ENCODE measurements around the gene PTGFR. TPM values are rescaled to one million over a fixed set of nuclear protein-coding genes. Genes with fewer than 3 reads are reported as not detected.

Gene PTGFR
- total RNA-seq, 1 donor from 2014 or later: not detected

DNA sequence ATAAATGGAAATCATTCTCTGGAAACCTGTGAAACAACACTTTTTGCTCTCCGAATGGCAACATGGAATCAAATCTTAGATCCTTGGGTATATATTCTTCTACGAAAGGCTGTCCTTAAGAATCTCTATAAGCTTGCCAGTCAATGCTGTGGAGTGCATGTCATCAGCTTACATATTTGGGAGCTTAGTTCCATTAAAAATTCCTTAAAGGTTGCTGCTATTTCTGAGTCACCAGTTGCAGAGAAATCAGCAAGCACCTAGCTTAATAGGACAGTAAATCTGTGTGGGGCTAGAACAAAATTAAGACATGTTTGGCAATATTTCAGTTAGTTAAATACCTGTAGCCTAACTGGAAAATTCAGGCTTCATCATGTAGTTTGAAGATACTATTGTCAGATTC, 45.7 kb downstream of the PTGFR start:
- Mint-ChIP-seq H3K4me3 (no peak overlapping the region), H3K9me3 (peaks cover 2% of the 10 kb centered on the region), H3K27me3 (no peaks in the 10 kb centered on the region), H3K27ac (no peak overlapping the region), H3K36me3 (ENCODE audit: low read depth) (no peaks in the 10 kb centered on the region), H3K4me1 (no peaks in the 10 kb centered on the region)
- no peak for DNase-seq
- intact Hi-C loops (cut with micrococcal nuclease): no loop called here

DNA sequence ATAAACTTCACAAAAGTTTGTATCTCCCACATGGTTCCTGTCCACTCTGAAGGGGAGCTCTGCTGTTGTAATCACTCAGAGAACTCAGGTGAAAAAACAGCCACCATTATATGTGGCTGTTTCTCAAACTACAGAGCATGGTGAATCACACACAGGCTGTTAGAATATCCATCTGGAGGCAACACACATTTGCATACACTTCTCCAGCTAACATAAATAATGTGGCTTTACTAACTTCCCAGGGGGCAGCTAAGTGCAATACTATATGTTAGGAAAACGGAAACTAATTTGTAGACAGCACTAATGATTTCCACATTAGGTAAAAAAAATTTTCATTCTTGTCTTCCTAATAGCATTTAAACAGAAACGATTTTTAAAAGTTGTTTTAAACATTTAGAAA, 49.3 kb downstream of the PTGFR start:
- no peaks in the 10 kb centered on the region for H3K4me1 Mint-ChIP-seq
- no peak for DNase-seq
- H3K9me3 Mint-ChIP-seq: peaks cover 3% of the 10 kb centered on the region
- H3K4me3 Mint-ChIP-seq: no peak overlapping the region
- H3K36me3 Mint-ChIP-seq (ENCODE audit: low read depth): no peaks in the 10 kb centered on the region
- intact Hi-C loops (cut with micrococcal nuclease): no loop called here
- H3K27ac Mint-ChIP-seq: no peak overlapping the region
- H3K27me3 Mint-ChIP-seq: no peaks in the 10 kb centered on the region

DNA sequence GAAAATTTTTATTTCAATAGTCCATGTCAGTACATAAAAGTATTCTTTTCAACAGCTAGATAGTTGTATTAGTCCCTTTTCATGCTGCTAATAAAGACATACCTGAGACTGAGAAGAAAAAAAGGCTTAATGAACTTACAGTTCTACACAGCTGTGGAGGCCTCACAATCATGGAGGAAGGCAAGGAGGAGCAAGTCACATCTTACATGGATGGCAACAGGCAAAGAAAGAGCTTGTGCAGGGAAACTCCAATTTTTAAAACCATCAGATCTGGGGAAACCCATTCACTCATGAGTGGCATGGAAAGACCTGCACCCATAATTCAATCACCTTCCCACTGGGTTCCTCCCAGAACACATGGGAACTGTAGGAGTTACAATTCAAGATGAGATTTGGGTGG, 50.7 kb downstream of the PTGFR start:
- DNase-seq: no peak
- Mint-ChIP-seq H3K27me3 (no peaks in the 10 kb centered on the region), H3K4me3 (no peak overlapping the region), H3K9me3 (peaks cover 3% of the 10 kb centered on the region), H3K27ac (no peak overlapping the region), H3K4me1 (no peaks in the 10 kb centered on the region), H3K36me3 (ENCODE audit: low read depth) (no peaks in the 10 kb centered on the region)
- intact Hi-C loops (cut with micrococcal nuclease): no loop called here

DNA sequence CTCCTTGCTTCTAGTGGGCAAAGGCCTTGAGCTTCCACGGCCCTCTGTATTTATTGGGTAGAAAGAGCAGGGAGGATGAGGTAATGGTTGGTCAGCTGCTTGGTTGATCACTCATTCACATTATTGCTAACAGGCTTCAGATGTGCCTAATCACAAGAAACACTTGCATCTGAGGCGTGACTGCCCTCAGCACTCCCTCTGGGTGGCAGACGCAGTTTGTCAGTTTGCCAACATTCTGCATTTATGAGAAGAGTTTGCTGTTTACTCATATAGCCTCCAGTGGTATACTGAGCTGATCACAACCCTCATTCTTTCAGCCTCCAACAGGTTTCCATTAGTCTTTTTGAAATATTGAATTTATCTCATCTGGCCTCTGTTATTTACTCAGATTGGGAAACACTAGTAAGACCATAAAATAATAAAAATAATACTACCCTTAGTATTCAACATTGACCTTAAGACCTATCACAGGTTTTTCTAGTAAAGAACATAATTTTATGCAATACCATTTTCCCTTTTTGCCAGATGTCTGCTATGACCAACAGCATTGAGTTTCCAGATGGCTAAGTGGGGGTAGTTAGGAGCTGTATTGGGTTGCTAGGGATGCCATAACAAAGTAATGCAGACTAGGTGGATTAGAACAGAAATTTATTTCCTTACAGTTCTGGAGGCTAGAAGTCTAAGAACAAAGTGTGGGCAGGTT, 53.3 kb downstream of the PTGFR start:
- intact Hi-C loops (cut with micrococcal nuclease): no loop called here
- no peaks in the 10 kb centered on the region for H3K4me1 Mint-ChIP-seq
- DNase-seq: no peak

DNA sequence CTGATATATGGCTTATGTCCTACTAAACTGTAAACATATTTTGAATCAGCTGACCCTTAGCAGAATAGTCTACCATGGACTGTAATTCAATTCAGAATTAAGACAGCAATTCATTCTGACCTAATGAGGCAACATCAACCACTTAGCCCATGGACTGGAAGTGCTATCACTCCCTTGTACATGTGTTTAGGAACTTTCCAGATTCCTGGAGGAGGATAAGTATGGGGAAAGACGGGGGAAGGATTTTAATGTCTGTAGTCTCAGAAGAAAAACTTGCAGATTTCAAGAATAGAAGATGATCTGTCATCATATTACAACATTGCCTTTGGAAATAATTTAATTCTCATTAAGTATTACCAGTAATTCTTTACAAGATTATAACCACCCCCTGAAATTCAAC, 56.3 kb downstream of the PTGFR start:
- Mint-ChIP-seq H3K27me3 (peaks cover 4% of the 10 kb centered on the region), H3K9me3 (no peaks in the 10 kb centered on the region), H3K36me3 (ENCODE audit: low read depth) (no peaks in the 10 kb centered on the region), H3K27ac (no peak overlapping the region), H3K4me1 (no peaks in the 10 kb centered on the region), H3K4me3 (no peak overlapping the region)
- intact Hi-C loops (cut with micrococcal nuclease): no loop called here
- no peak for DNase-seq

More for the DNA sequence above, 53.3 kb downstream of the PTGFR start:
- peaks cover 4% of the 10 kb centered on the region for H3K27me3 Mint-ChIP-seq
- no peaks in the 10 kb centered on the region for H3K36me3 Mint-ChIP-seq (ENCODE audit: low read depth)
- no peak overlapping the region for H3K4me3 Mint-ChIP-seq
- H3K27ac Mint-ChIP-seq: no peak overlapping the region
- peaks cover 3% of the 10 kb centered on the region for H3K9me3 Mint-ChIP-seq

DNA sequence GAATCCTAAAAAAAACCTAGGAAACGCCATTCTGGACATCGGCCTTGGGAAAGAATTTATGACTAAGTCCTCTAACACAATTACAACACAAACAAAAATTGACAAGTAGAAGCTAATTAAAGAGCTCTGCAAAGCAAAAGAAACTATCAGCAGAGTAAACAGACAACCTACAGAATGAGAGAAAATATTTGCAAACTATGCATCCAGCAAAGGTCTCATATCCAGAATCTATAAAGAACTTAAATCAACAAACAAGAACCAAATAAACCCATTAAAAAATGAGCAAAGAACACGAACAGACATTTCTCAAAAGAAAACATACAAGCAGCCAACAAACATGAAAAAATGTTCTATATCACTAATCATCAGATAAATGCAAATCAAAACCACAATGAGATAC, 58.6 kb downstream of the PTGFR start:
- H3K4me3 Mint-ChIP-seq: no peak overlapping the region
- no peak overlapping the region for H3K27ac Mint-ChIP-seq
- H3K27me3 Mint-ChIP-seq: peaks cover 4% of the 10 kb centered on the region
- no peaks in the 10 kb centered on the region for H3K9me3 Mint-ChIP-seq
- intact Hi-C loops (cut with micrococcal nuclease): no loop called here
- DNase-seq: no peak
- no peaks in the 10 kb centered on the region for H3K36me3 Mint-ChIP-seq (ENCODE audit: low read depth)
- no peaks in the 10 kb centered on the region for H3K4me1 Mint-ChIP-seq

DNA sequence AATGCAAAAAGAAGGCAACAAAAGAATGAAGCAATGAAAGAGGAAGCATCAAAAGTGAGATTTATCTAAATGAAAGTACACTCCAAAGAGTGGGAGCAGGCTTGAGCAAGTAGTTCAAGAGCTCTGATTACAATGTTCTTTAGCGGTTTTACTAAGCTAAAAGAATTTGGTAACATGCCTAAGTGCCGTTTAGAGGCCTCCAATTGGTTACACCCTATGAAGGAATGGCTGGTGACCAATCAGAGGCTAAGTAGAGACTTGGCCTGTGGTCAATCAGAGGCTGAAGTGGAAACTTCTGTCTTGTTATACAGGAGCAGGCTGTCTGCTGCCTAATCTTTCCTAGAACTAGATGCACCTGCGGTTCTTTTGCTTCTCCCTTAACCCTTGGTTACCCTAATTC, 59.1 kb downstream of the PTGFR start:
- Mint-ChIP-seq H3K36me3 (ENCODE audit: low read depth) (no peaks in the 10 kb centered on the region), H3K27me3 (peaks cover 4% of the 10 kb centered on the region), H3K27ac (no peak overlapping the region), H3K4me1 (no peaks in the 10 kb centered on the region), H3K9me3 (no peaks in the 10 kb centered on the region), H3K4me3 (no peak overlapping the region)
- DNase-seq: no peak
- intact Hi-C loops (cut with micrococcal nuclease): no loop called here

DNA sequence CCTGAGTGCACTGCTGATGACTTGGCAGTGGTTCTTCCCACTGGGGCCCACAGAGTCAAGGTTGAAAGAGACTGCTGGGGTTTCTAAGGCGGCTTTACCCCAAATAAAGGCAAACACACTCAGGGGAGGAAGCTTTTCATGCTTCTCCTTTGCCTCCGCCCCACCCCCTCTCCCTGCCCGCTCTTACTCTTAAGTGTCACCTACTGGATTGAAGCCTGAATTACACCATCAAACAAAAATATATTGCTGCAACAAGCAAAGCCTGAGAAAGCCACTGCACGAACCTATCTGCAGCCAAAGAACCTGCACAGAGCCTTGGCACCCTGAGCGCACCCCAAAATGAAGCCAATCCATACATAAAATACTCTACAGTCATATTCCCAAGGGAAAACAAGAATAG, 63.1 kb downstream of the PTGFR start:
- peaks cover 4% of the 10 kb centered on the region for H3K9me3 Mint-ChIP-seq
- intact Hi-C loops (cut with micrococcal nuclease): no loop called here
- H3K36me3 Mint-ChIP-seq (ENCODE audit: low read depth): no peaks in the 10 kb centered on the region
- H3K27ac Mint-ChIP-seq: no peak overlapping the region
- no peaks in the 10 kb centered on the region for H3K27me3 Mint-ChIP-seq
- no peaks in the 10 kb centered on the region for H3K4me1 Mint-ChIP-seq
- no peak for DNase-seq
- no peak overlapping the region for H3K4me3 Mint-ChIP-seq

DNA sequence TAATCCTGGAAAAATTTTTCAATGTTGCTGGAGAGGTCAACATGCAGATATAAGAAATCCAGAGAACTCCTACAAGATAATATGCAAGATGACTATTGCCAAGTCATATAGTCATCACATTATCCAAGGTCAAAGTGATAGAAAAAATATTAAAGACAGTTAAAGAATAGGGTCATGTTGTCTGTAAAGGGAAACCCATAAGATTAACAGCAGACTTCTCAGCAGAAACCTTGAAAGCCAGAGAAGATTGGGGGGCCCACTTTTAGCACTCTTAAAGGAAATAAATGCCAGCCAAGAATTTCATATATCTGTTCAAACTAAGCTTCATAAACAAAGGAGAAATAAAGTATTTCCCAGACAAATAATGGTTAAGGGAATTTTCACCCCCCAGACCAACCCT, 64.1 kb downstream of the PTGFR start:
- H3K27me3 Mint-ChIP-seq: no peaks in the 10 kb centered on the region
- DNase-seq: no peak
- no peak overlapping the region for H3K4me3 Mint-ChIP-seq
- H3K36me3 Mint-ChIP-seq (ENCODE audit: low read depth): no peaks in the 10 kb centered on the region
- H3K27ac Mint-ChIP-seq: no peak overlapping the region
- peaks cover 4% of the 10 kb centered on the region for H3K9me3 Mint-ChIP-seq
- no peaks in the 10 kb centered on the region for H3K4me1 Mint-ChIP-seq
- intact Hi-C loops (cut with micrococcal nuclease): no loop called here

DNA sequence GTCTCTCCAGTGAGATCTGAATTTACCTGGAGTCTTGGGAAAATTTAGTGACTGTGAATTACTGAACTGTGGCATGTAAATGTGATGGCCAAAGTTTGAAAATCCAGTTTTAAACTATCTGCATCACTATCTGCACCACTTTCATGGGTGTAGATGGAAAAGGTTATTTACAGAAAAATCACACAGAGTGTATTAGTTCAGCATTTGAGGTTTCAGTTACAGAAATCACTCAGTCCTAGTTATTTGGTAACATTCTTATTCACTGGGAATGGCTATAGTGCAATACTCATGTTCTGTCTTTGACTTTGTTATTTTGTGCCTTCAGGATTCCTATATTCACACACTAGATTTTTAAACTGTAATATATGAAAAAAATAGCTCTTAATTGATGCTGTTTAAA, 68.9 kb downstream of the PTGFR start:
- H3K36me3 Mint-ChIP-seq (ENCODE audit: low read depth): no peaks in the 10 kb centered on the region

DNA sequence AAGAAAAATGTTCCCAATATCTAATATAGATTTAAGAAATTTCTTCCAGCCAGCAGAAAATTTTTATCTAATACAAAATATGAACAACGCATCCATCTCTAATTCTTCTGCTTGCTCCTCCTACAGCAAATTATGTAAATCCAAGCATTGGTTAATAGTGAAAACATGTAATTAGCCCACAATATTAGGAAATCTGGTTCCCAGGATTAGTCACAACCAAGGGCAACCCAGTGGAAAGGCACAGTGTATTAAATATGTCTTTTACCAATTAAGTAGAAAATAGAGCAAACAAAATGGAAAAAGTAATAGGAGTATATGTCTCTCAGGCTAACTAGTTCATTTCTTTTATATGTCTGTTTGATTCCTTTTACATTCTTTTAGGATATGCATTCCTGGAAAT, 70.0 kb downstream of the PTGFR start:
- Mint-ChIP-seq H3K9me3 (peaks cover 4% of the 10 kb centered on the region), H3K27me3 (no peaks in the 10 kb centered on the region), H3K36me3 (ENCODE audit: low read depth) (no peaks in the 10 kb centered on the region), H3K27ac (no peak overlapping the region), H3K4me1 (no peaks in the 10 kb centered on the region), H3K4me3 (no peak overlapping the region)
- DNase-seq: no peak
- intact Hi-C loops (cut with micrococcal nuclease): no loop called here

More for the DNA sequence above, 68.9 kb downstream of the PTGFR start:
- H3K4me1 Mint-ChIP-seq: no peaks in the 10 kb centered on the region
- H3K27me3 Mint-ChIP-seq: no peaks in the 10 kb centered on the region
- peaks cover 4% of the 10 kb centered on the region for H3K9me3 Mint-ChIP-seq
- intact Hi-C loops (cut with micrococcal nuclease): no loop called here
- DNase-seq: no peak
- no peak overlapping the region for H3K27ac Mint-ChIP-seq
- H3K4me3 Mint-ChIP-seq: no peak overlapping the region

DNA sequence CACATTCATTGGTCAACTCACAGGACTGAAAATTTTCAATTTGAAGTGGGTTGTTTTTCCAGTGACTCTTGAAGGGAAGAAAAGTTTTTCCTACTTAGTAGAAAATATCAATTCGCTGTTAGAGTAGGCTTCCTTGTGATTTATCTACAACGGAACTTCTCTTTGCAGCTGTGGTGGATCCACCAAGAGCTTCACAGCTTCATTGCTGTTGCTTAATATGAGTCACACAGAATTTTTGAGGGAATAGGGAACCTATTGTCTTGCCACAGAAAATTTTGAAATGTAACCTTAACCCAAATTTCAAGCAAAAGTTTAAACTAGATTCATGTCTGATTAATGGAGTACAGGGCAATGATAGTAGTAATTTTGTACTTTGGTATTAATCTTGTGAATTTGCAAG, 71.1 kb downstream of the PTGFR start:
- Mint-ChIP-seq H3K9me3 (no peaks in the 10 kb centered on the region), H3K27ac (no peak overlapping the region), H3K36me3 (ENCODE audit: low read depth) (no peaks in the 10 kb centered on the region), H3K4me3 (no peak overlapping the region), H3K27me3 (no peaks in the 10 kb centered on the region), H3K4me1 (no peaks in the 10 kb centered on the region)
- intact Hi-C loops (cut with micrococcal nuclease): no loop called here
- no peak for DNase-seq

DNA sequence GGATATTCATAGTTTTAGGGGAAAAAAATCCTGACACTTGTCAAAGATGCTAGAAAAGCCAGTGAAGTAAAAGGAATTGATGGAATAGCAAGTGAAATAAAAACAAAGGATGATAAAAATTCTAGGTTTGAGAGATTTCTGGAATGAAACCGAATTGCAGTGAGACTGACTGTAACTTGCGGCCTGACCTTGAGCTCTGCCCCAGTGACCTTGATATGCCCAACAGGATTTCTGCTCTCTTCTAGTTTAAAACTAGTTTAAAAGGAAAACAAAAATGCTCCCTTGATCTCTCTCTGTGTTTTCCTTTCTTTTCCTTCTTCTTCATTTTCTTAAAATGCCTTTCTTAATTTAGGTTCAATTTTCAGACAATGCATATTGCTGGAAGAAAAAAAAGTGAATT, 74.6 kb downstream of the PTGFR start:
- Mint-ChIP-seq H3K36me3 (ENCODE audit: low read depth) (no peaks in the 10 kb centered on the region), H3K4me1 (no peaks in the 10 kb centered on the region), H3K27ac (no peak overlapping the region), H3K4me3 (no peak overlapping the region), H3K9me3 (no peaks in the 10 kb centered on the region), H3K27me3 (no peaks in the 10 kb centered on the region)
- DNase-seq: no peak
- intact Hi-C loops (cut with micrococcal nuclease): no loop called here

DNA sequence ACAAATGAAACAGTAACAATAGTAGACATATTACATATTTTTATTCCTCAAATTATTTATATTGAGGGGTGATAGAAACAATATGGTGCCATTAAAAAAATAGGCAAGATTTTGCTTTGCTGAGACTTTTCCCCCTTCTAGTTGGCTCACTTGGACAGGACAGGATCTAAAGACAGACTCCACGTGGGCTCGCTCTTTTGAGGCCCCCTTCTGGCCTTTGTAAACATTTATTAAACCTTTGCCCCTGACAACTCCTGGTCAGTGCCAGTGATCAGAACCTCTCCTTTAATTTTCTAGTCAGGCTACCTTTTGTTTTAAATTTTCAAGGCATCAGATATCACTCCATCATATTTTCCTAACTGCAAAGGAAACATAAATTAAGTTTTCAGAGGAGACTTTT, 79.8 kb downstream of the PTGFR start:
- intact Hi-C loops (cut with micrococcal nuclease): no loop called here
- H3K4me3 Mint-ChIP-seq: no peak overlapping the region
- H3K36me3 Mint-ChIP-seq (ENCODE audit: low read depth): no peaks in the 10 kb centered on the region
- no peak overlapping the region for H3K27ac Mint-ChIP-seq
- no peaks in the 10 kb centered on the region for H3K4me1 Mint-ChIP-seq
- DNase-seq: no peak
- H3K9me3 Mint-ChIP-seq: no peaks in the 10 kb centered on the region
- H3K27me3 Mint-ChIP-seq: no peaks in the 10 kb centered on the region

Measured in activated CD4-positive, alpha-beta T cell treated with anti-CD3 and anti-CD28 coated beads, Interleukin-2, amount 10 ng/mL, durations not matched to agents 24 days and 14 days (primary cell).